Gastrocnemius medialis (tissue), 4 donors: ENCODE data around the gene SNCAIP.

Source experiments
- POLR2A ChIP-seq, 2 donors: fragments of 450-650 bp; IDR thresholded peaks; one replicate each; pipeline ENCODE4 v1.6.1; 2017; ENCODE audit warnings: antibody characterized with exemption in 2 of 2, mild to moderate bottlenecking in 2 of 2, moderate library complexity in 2 of 2
- TF ChIP-seq, protein P1 (sequence below), 5 experiments: fragments of 450-650 bp in 3 of 5; fragments of 200-600 bp in 2 of 5; sonication (generic) in 2 of 5; IDR thresholded peaks in 4 of 5; conservative IDR thresholded peaks in 1 of 5; 1 replicate in 4 of 5; 2 replicates in 1 of 5; pipeline ENCODE4 v1.5.1; 2016 to 2019; ENCODE audit warnings: antibody characterized with exemption in 5 of 5, mild to moderate bottlenecking in 3 of 5, moderate library complexity in 3 of 5

GRCh38 chr5:122507045-122507444 lies 195.0 kb downstream of the SNCAIP start:
- TF ChIP-seq, protein P1, sequence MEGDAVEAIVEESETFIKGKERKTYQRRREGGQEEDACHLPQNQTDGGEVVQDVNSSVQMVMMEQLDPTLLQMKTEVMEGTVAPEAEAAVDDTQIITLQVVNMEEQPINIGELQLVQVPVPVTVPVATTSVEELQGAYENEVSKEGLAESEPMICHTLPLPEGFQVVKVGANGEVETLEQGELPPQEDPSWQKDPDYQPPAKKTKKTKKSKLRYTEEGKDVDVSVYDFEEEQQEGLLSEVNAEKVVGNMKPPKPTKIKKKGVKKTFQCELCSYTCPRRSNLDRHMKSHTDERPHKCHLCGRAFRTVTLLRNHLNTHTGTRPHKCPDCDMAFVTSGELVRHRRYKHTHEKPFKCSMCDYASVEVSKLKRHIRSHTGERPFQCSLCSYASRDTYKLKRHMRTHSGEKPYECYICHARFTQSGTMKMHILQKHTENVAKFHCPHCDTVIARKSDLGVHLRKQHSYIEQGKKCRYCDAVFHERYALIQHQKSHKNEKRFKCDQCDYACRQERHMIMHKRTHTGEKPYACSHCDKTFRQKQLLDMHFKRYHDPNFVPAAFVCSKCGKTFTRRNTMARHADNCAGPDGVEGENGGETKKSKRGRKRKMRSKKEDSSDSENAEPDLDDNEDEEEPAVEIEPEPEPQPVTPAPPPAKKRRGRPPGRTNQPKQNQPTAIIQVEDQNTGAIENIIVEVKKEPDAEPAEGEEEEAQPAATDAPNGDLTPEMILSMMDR (IDR thresholded peaks at IDR 0.05 in 4 of 5, conservative IDR thresholded peaks at IDR 0.05 in 1 of 5) = no peak
- TF ChIP-seq POLR2A (IDR thresholded peaks at IDR 0.05) = no peak
